ENCODE measurements around the gene FEZF1.

The FEZF1 gene

GRCh38 chr7:122261442-122261841 is 43.1 kb downstream of the FEZF1 start:
- DNase-seq, result no peak

GRCh38 chr7:122261016-122261415 is 43.5 kb downstream of the FEZF1 start:
- DNase-seq, result no peak

- no peak for DNase-seq
Measured at GRCh38 chr7:122260336-122260735, 44.2 kb downstream of the FEZF1 start.

GRCh38 chr7:122258971-122259370 is 45.6 kb downstream of the FEZF1 start:
- no peak for DNase-seq

GRCh38 chr7:122257056-122257455 is 47.5 kb downstream of the FEZF1 start:
- DNase-seq, result no peak

GRCh38 chr7:122256046-122256445 is 48.5 kb downstream of the FEZF1 start:
- DNase-seq, result no peak

GRCh38 chr7:122255454-122255853 is 49.1 kb downstream of the FEZF1 start:
- DNase-seq, result no peak

All from KG1 (cell line).